Measurements from ENCODE around the gene ARL14EPL.
"Not testable (repeated sequence)": the region's sequence is repeated elsewhere in the genome, so short reads cannot be mapped to it uniquely, and the experiment has no call there.

Gene ARL14EPL

DNA sequence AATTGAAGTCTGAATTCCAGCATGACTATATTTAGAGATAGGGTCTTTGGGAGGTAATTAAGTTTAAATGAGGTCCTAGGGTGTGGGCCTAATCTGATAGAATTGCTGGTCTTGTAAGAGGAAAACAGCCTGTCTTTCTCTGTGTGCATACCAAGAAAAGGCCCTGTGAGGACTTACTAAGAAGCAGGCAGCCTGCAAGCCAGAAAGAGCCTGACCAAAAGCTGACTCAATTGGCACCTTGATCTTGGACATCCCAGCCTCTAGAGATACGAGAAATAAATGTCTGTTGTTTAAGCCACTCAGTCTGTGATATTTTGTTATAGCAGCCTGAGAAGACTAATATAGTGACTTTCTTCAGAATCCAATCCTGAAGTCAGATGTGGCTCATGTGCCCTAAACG, 14.6 kb downstream of the ARL14EPL start:
- no peak for DNase-seq (ENCODE audit: low spot score)

DNA sequence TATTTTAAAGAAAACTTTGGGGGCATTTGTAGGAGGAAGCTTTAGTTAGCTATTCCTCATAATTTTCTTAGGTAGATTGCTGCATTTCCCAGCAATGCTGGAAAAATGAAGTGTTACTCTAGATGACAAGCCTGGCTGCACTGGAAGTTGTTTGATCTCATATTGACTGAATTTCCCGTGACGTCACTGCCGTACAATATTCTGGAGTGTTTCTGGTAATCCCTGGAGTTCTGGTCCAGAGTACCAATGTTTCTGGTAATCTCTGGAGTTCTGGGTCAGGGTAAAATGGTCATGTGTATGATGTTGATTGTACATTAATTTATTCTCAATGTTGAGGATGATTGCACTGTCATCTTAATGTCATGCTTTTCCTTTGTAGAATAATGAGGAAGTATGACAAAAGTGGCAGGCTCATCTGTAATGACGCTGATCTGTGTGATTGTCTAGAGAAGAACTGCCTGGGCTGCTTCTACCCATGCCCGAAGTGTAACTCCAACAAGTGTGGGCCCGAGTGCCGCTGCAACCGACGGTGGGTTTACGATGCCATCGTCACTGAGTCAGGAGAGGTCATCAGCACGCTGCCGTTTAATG, 26.2 kb downstream of the ARL14EPL start:
- no peak for DNase-seq (ENCODE audit: low spot score)

DNA sequence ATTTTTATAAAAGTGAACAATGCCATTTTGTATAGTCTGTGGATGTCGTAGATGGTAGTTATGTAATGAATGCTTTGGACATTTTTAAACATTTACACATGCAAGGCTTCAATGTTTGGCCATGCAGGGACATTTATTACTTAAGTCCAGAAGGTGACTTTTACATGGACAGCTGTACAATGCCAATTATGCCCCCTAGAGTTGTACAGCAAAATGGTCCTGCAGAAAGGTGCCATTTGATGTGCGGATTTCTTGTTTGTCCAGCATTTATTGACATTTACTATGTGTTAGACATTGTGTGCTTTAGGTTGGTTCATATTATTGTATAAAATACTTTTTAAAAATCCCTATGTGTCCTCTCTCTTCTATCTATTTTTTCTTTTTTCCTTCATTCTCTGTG, 30.1 kb downstream of the ARL14EPL start:
- no peak for DNase-seq (ENCODE audit: low spot score)

DNA sequence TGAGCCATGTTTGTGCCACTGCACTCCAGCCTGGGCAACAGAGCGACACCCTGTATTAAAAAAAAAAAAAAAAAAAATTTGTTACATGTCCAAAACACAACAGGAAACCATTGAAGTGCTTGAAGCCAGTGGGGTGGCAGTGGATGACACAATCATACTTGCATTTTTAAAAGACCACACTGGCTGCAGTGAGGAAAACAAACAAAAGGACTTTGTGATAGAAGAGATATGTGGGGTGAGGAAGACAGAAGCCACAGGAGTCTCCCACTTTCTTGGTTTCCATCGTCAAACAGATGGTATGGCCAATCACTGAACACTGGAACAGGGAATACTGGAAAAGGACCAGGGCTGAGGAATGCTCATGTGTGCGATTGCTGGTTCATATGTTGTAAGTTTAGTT, 31.7 kb downstream of the ARL14EPL start:
- no peak for DNase-seq (ENCODE audit: low spot score)

DNA sequence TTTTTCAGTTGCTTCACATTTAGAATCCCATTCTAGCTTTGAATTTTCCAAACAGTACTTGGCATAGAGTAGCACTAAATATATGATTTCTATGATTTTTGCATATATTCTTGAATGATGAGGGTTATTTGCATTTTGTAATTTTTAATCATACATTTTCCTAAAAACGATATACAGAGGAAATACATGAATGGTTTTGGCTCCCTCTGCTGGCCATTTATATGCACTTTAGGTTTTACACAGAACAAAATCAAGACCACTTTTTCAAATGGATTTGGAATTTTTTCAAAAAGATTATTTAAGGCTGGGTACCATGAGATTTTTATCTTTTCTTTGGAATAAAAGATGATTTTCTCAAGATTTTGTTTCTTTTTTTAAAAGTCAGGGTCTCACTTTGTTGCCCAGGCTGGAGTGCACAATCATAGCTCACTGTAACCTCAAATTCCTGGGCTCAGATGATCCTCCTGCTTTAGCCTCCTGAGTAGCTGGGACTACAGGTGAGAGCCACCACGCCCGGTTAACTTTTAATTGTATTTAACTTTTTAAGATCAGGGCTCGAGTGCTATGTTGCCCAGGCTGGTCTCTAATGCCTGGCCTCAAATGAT, 35.9 kb downstream of the ARL14EPL start:
- peak; percentile 41 for DNase-seq (ENCODE audit: low spot score)

DNA sequence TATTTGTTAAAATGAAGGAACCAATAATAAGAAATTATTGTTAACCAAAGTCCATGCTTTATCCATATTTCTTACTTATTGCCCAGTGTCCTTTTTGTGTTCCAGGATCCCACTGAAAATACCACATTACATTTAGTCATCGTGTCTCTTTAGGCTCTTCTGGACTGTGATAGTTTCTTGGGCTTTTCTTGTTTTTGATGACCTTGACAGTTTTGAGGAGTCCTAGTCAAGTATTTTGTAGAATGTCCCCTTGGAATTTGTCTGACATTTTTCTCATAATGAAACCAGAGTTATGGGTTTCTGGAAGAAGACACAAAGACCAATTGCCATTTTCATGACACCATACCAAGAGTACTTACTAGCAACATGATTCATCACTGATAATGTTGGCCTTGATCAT, 38.9 kb downstream of the ARL14EPL start:
- DNase-seq (ENCODE audit: low spot score), result no peak

DNA sequence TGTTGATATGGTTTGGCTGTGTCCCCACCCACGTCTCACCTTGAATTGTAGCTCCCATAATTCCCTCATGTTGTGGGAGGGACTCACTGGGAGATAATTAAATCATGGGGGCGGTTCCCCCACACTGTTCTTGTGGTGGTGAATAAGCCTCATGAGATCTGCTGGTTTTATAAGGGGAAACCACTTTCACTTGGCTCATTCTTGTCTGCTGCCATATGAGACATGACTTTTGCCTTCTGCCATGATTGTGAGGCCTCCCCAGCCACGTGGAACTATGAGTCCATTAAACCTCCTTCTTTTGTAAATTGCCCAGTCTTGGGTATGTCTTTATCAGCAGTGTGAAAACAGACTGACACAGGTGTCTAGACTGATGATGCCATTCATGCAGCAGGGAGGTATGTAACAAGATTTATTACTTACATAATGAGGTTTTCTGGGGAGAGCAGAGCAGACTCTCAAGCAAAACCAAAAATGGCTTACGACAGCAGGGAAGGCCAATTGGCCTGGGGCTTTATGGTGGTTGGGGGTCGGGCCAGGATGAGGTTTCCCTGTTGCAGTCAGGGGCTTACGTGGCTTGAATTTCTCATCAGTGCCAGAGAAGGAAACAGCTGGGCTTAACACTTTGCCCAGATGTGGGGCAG, 43.0 kb downstream of the ARL14EPL start:
- no peak for DNase-seq (ENCODE audit: low spot score)

DNA sequence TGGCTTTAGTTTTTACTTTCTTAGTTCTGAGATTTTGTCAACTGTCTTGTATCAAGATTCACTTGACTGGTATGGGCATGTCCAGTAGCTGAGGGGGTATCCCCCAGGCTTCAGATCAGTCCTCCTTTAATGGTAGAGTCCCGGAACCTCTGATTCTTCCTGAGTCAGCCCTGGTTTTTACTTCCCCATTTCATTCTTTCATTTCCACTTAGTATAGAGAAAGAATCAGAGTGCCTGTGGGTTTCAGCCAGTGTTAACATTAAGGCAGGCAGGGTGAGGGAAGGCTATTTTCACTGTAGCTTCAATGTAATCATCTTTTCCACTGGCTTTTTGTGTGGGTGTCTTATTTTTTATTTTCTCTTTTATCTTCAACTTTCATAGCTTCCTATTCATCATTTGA, 44.2 kb downstream of the ARL14EPL start:
- no peak for DNase-seq (ENCODE audit: low spot score)

DNA sequence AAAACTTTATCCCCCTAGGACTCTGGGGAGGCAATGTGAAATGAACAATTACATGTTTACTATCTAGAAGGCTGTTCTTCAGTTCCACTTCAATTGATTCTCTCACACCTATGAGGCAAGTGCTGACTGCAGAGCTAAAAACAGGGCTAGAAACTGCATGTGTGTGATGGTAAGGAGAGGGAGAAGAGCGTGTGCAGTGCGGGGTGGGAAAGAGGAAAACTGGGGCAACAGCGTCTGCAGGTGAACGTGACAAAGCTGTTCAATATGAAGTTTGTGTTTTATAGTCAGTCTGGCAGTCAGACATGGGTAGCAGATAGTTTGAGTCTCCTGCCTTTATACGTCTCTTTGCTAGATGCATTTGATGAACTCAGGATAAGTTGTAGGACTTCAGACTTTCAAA, 45.9 kb downstream of the ARL14EPL start:
- no peak for DNase-seq (ENCODE audit: low spot score)

DNA sequence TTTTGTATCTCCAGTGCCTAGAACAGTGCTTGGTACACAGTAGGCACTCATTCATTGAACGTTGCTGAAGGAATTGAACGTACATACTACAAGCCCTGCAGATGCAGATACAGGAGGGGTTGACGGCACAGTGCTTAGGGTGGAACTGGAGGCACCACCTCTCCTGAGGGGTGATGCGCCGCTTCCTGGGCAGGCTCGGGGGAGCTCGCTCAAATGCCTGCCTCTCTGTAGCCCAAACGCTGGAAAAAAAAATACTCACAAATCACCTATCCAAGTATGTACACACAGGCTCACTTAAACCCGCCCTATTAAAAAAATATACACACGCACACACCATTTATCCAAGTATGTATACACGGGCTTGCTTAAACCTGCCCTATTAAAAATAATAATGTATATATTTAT, 52.0 kb downstream of the ARL14EPL start:
- DNase-seq (ENCODE audit: low spot score), result peak; percentile 74

DNA sequence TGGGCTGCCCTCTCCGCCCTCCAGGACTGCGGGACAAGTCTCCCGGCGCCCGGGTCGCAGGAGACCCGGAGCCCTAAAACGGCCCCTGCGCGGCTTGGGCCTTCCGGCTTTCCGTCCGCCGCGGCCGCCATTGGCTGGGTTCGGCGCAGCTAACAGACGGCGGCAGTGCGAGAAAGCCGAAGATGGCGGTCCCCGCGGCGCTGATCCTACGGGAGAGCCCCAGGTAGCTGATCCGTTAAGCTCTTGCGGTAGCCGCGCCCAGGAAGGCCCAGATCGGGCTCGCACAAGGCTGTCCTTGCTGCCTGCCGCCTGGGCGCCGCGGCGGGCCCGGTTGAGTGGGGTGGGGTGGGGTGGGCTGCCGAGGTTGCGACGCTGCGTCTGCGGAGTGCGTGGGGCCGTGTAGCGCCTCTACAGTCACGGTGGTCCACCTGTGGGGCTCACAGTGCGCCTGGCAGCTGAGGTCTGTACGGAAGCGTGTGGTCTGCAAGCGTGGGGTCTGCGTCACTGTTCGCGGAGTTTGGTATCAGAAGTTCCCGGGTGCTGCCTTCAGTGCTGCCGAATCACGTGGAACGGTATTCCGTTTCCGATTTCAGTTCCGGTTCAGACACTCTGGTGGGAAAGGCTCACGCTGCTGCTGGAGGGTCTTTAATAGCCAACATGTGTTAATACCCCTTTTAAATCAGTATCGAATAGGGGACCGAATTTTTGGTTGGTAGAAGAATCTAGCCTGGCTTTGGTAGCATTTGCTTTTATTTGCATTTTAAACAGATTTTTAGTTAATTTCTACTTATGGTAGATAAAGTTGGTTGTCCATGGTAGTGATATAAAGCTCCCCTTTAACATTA, 52.8 kb downstream of the ARL14EPL start, which contains the start of gene COMMD10:
Gene COMMD10 (plus strand): TSS at position 155 of the 845 bp plus-strand sequence.
- peak; percentile 88 for DNase-seq (ENCODE audit: low spot score)

DNA sequence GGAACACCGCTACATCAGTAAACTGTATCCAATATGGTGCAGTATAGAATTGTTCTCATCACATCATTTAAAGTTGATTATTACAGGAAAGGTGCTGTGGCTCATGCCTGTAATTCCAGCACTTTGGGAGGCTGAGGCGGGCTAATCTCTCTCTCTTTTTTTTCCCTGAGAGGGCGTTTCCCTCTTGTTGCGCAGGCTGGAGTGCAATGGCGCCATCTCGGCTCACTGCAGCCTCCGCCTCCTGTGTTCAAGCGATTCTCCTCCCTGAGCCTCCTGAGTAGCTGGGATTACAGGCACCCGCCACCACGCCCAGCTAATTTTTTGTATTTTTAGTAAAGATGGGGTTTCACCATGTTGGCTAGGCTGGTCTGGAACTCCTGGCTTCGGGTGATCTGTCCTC, 54.0 kb downstream of the ARL14EPL start:
- DNase-seq (ENCODE audit: low spot score), result not testable (repeated sequence)

DNA sequence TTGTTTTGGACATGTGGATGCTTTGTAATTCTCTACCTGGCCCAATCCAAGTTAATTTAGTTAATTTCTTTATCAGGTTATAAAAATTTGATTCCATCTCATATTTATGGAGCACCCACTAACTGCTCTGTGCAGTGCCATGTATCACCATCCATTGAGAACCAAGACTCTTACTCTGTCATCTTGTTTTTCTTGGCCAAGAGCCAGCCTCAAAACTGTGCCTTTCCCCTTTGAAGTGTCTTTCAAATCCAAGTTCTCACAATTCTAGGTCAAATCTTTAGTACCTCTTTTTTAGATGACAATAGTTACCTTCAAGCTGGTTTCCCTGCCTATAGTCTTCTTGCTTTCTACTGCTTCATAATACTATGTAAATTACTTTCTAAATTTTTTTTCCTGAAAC, 55.8 kb downstream of the ARL14EPL start:
- no peak for DNase-seq (ENCODE audit: low spot score)

DNA sequence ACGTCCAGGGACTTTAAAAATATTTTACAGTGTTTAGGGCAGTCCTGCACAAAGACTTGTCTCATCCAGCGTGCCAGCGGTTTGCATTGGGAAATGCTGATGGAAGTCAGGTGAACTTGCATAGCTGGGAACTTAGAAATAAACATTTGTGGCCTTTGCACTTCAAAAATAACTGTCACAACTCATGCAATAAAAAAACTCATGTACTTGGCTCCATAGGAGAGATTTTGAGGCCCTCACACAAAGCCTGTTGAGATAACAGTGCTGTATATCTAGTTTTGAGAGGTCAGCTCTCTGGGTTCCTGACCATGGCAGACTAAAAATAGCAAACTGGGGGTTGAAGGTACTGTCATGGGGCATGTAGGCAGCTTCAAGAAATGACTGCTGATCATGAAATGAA, 58.0 kb downstream of the ARL14EPL start:
- DNase-seq (ENCODE audit: low spot score), result no peak

DNA sequence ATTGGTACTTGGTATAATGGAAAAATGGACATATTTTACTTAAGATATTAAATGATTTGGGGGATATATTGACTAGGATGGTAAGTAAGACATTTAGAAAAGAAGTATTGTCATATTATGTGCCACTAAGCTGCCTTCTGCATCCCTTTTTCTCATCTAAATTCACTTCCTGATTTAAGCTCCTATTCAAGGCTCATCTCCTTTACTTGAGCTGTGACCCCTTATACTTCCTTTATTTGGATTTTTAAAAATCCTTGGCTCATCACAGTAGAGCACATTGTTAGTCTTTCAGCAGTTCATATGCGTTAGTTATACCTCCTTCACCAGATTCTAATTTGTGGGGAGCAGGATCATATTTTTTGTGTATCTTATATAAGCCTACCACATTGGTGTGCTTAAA, 59.1 kb downstream of the ARL14EPL start:
- DNase-seq (ENCODE audit: low spot score), result no peak

DNA sequence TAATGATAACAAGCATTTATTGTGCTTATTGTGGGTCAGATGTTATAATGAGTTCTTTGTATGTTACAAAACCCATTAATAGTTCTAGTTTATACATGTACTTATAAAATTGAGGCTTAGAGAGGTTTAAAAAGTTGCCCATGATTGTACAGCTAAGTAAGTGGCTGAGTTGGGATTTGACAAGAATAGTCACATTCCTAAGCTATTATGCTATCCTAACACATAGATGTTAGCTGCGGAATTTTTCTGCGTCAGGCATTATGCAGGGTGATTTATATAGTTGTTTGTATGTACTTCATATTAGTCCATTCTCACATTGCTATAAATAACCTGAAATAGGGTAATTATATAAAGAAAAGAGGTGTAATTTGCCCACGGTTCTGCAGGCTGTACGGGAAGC, 65.0 kb downstream of the ARL14EPL start:
- DNase-seq (ENCODE audit: low spot score), result peak; percentile 14

DNA sequence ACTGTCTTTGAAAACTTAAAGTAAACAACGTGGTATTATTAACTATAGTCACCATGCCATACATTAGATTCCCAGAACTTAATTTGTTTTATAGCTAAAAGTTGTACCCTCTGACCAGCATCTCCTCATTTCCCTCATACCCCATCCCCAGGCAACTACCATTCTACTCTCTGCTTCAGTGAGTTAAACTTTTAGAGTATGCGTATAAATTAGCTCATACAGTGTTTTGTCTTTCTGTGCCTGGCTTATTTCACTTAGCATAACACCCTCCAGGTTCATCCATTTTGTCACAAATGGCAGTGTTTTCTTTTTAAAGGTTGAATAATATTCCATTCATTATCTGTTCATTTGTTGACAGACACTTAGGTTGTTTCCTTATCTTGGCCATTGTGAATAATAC, 66.7 kb downstream of the ARL14EPL start:
- DNase-seq (ENCODE audit: low spot score), result no peak

DNA sequence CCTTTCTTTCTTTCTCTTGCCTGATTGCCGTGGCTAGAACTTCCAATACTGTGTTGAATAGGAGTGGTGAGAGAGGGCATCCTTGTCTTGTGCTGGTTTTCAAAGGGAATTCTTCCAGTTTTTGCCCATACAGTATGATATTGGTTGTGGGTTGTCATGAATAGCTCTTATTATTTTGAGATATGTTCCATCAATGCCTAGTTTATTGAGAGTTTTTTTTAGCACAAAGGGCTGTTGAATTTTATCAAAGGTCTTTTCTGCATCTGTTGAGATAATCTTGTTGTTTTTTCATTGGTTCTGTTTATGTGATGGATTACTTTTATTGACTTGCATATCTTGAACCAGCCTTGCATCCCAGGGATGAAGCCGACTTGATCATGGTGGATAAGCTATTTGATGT, 72.7 kb downstream of the ARL14EPL start:
- not testable (repeated sequence) for DNase-seq (ENCODE audit: low spot score)

Data from AG20443 (cell line).